SK-N-SH (cell line): ENCODE measurements around the gene CD300LG. TPM values are rescaled to one million over a fixed set of nuclear protein-coding genes. Genes with fewer than 3 reads are reported as not detected.

Source experiments
- CTCF ChIA-PET: fragments of 300-600, 350-600 bp; formaldehyde crosslinking; extraction: SDS; loops from one replicate; lab custom pipeline; 2021; lab: Yijun Ruan, JAX
- POLR2A ChIA-PET: fragments of 350-600 bp; sonication (Branson Sonifier 250); formaldehyde crosslinking; extraction: SDS; loops from one replicate; lab custom pipeline; 2020; ENCODE audit warnings: antibody characterized with exemption, inconsistent platforms; lab: Yijun Ruan, JAX
- DNase-seq: peaks from one replicate; pipeline ENCODE4 v3.0.0; 2012
- H2AFZ ChIP-seq: fragments of 200-600 bp; sonication (generic); 2 replicates; pipeline ENCODE4 v1.8.1; 2016; ENCODE audit warnings: antibody characterized with exemption, mild to moderate bottlenecking, low read depth
- H3F3A ChIP-seq: fragments of 200-600 bp; sonication (generic); replicated peaks from 2 replicates; pipeline ENCODE3; 2016; ENCODE audit warnings: antibody characterized with exemption, mild to moderate bottlenecking; ENCODE audit not compliant: insufficient read depth
- H3K27ac ChIP-seq, 2 experiments: fragments of 200-500 bp in 1 of 2; fragments of 200-600 bp in 1 of 2; sonication (Bioruptor generic) in 1 of 2; sonication (generic), shearing (Covaris generic) in 1 of 2; 2 replicates each; pipeline versions ENCODE4 v1.5.1 to v1.6.1; 2014 to 2016; ENCODE audit warnings: low read depth in 2 of 2, inconsistent platforms in 1 of 2, low read length in 1 of 2, mild to moderate bottlenecking in 1 of 2, mixed read lengths in 1 of 2
- H3K27me3 ChIP-seq: fragments of 200-600 bp; sonication (generic), shearing (Covaris generic); 2 replicates; pipeline ENCODE4 v1.6.1; 2016; ENCODE audit warnings: mixed run types; ENCODE audit not compliant: insufficient read depth
- H3K36me3 ChIP-seq, 2 experiments: fragments of 200-500 bp in 1 of 2; fragments of 200-600 bp in 1 of 2; sonication (Bioruptor generic) in 1 of 2; sonication (generic) in 1 of 2; replicated peaks in 1 of 2; 2 replicates each; pipeline versions ENCODE3 to v1.5.1; 2014 to 2016; ENCODE audit warnings: low read length in 1 of 2, mild to moderate bottlenecking in 1 of 2; ENCODE audit not compliant: insufficient read depth in 2 of 2, control insufficient read depth in 1 of 2
- H3K4me1 ChIP-seq, 2 experiments: fragments of 200-500 bp in 1 of 2; fragments of 200-600 bp in 1 of 2; sonication (Bioruptor generic) in 1 of 2; sonication (generic), shearing (Covaris generic) in 1 of 2; 2 replicates each; pipeline versions ENCODE4 v1.5.1 to v1.6.1; 2014 to 2016; ENCODE audit warnings: low read depth in 1 of 2, low read length in 1 of 2, mixed run types in 1 of 2; ENCODE audit not compliant: insufficient read depth in 2 of 2, control insufficient read depth in 1 of 2
- H3K4me2 ChIP-seq: fragments of 200-600 bp; sonication (generic), shearing (Covaris generic); 2 replicates; pipeline ENCODE4 v1.6.1; 2017; ENCODE audit warnings: mixed run types
- H3K4me3 ChIP-seq, 2 experiments: fragments of 200-500 bp in 1 of 2; fragments of 200-600 bp in 1 of 2; sonication (Bioruptor generic) in 1 of 2; sonication (generic), shearing (Covaris generic) in 1 of 2; 2 replicates each; pipeline versions ENCODE4 v1.5.1 to v1.8.1; 2014 to 2016; ENCODE audit warnings: low read depth in 2 of 2, inconsistent platforms in 1 of 2, low read length in 1 of 2, mild to moderate bottlenecking in 1 of 2, mixed read lengths in 1 of 2, moderate library complexity in 1 of 2
- H3K79me2 ChIP-seq: fragments of 200-600 bp; sonication (generic); 2 replicates; pipeline ENCODE4 v1.8.1; 2017; ENCODE audit warnings: mild to moderate bottlenecking; ENCODE audit not compliant: insufficient read depth
- H3K9ac ChIP-seq: fragments of 200-600 bp; sonication (generic); 2 replicates; pipeline ENCODE4 v1.6.1; 2017; ENCODE audit warnings: mixed run types
- H3K9me2 ChIP-seq: fragments of 200-600 bp; sonication (generic); 2 replicates; pipeline ENCODE4 v1.6.1; 2017; ENCODE audit warnings: mixed run types
- H3K9me3 ChIP-seq: fragments of 200-600 bp; sonication (generic); 2 replicates; pipeline ENCODE4 v1.6.1; 2017; ENCODE audit warnings: mixed run types, mild to moderate bottlenecking, moderate library complexity
- H4K20me1 ChIP-seq: fragments of 200-600 bp; sonication (generic); 2 replicates; pipeline ENCODE4 v1.6.1; 2017; ENCODE audit warnings: mild to moderate bottlenecking, mixed run types; ENCODE audit not compliant: insufficient read depth
- CHD2 ChIP-seq: fragments of 150-350 bp; IDR thresholded peaks from 2 replicates; pipeline ENCODE4 v1.6.1; 2018; ENCODE audit warnings: low read length; ENCODE audit not compliant: partially characterized antibody
- EP300 ChIP-seq, 2 experiments: IDR thresholded peaks; 2 replicates each; pipeline versions ENCODE4 v1.4.0 to v1.6.1; 2012; ENCODE audit warnings: borderline replicate concordance in 1 of 2, low read depth in 1 of 2, low read length in 1 of 2
- EZH2phosphoT487 ChIP-seq: fragments of 200-600 bp; sonication (generic); IDR thresholded peaks from 2 replicates; pipeline ENCODE4 v1.6.1; 2017; ENCODE audit warnings: low read depth, mixed run types, mild to moderate bottlenecking, antibody characterized with exemption, moderate library complexity, borderline replicate concordance
- FOXM1 ChIP-seq: IDR thresholded peaks from 2 replicates; pipeline ENCODE4 v1.4.0; 2012; ENCODE audit warnings: low read depth, mild to moderate bottlenecking
- GABPA ChIP-seq: IDR thresholded peaks from 2 replicates; pipeline ENCODE4 v1.4.0; 2012; ENCODE audit warnings: low read depth, mild to moderate bottlenecking
- GATA2 ChIP-seq: sonication (generic); formaldehyde crosslinking; IDR thresholded peaks from 2 replicates; pipeline ENCODE4 v1.5.0; 2020; ENCODE audit warnings: mild to moderate bottlenecking, missing genetic modification reagents
- MAX ChIP-seq: IDR thresholded peaks from 2 replicates; pipeline ENCODE4 v1.4.0; 2012; ENCODE audit warnings: low read depth
- MEF2A ChIP-seq: IDR thresholded peaks from 2 replicates; pipeline ENCODE4 v1.4.0; 2012; ENCODE audit warnings: low read depth, borderline replicate concordance
- MXI1 ChIP-seq: IDR thresholded peaks from 2 replicates; pipeline ENCODE4 v1.6.1; 2012; ENCODE audit warnings: mild to moderate bottlenecking, low read depth, low read length, improper control_type of control experiment
- POLR2AphosphoS5 ChIP-seq: IDR thresholded peaks from 2 replicates; pipeline ENCODE4 v1.6.1; 2012; ENCODE audit warnings: low read depth, low read length
- RCOR1 ChIP-seq: fragments of 150-350 bp; IDR thresholded peaks from 2 replicates; pipeline ENCODE4 v1.6.1; 2017; ENCODE audit warnings: antibody characterized with exemption, low read length
- REST ChIP-seq: IDR thresholded peaks from 2 replicates; pipeline ENCODE4 v1.6.1; 2012; ENCODE audit warnings: mild to moderate bottlenecking, low read depth, low read length, moderate library complexity
- RFX5 ChIP-seq: IDR thresholded peaks from 2 replicates; pipeline ENCODE4 v1.6.1; 2012; ENCODE audit warnings: mild to moderate bottlenecking, improper control_type of control experiment, low read length
- RXRA ChIP-seq: IDR thresholded peaks from 2 replicates; pipeline ENCODE4 v1.4.0; 2012; ENCODE audit warnings: low read depth, mild to moderate bottlenecking, borderline replicate concordance
- USF1 ChIP-seq: IDR thresholded peaks from 2 replicates; pipeline ENCODE4 v1.4.0; 2012; ENCODE audit warnings: low read depth, borderline replicate concordance
- YY1 ChIP-seq: IDR thresholded peaks from 2 replicates; pipeline ENCODE4 v1.4.0; 2012; ENCODE audit warnings: low read depth, mild to moderate bottlenecking
- ZBTB33 ChIP-seq: IDR thresholded peaks from 2 replicates; pipeline ENCODE4 v1.4.0; 2012; ENCODE audit warnings: low read depth, borderline replicate concordance
- WGBS: methylation state at CpG from one replicate; pipeline ENCODE4 v1.1.6; 2017; ENCODE audit warnings: low lambda C conversion rate; 5-methylcytosine and 5-hydroxymethylcytosine counted together
- polyA plus RNA-seq, 3 experiments: library from polyadenylated mRNA; depleted of rRNA; stranded (reverse); fragments of >200 nt; gene quantifications; 2 replicates each; pipeline ENCODE4 v1.2.3, GENCODE V29; 2012

The CD300LG gene
- polyA plus RNA-seq, 1 of the 3 experiments (the other 2 are of a cell fraction) = not detected

- no peaks in the 10 kb centered on the region for H3K9me3 ChIP-seq
- H3K9me2 ChIP-seq = no peaks in the 10 kb centered on the region
- no peak overlapping the region for H3K9ac ChIP-seq
- H3K36me3 ChIP-seq = peaks cover 5 to 46% of the 10 kb centered on the region in 2 experiments
- no peak for DNase-seq
- peaks cover 20% of the 10 kb centered on the region for H3F3A ChIP-seq
- POLR2A ChIA-PET = no interaction called here
- CTCF ChIA-PET = no interaction called here
- no peaks in the 10 kb centered on the region for H3K79me2 ChIP-seq
- H3K27ac ChIP-seq = no peak overlapping the region
- no peak overlapping the region for H2AFZ ChIP-seq
- H3K4me3 ChIP-seq = no peak overlapping the region
- no peak overlapping the region for H3K4me2 ChIP-seq
- H3K27me3 ChIP-seq = no peaks in the 10 kb centered on the region
- 96% methylated on average over 4 of the region's 4 CpGs for WGBS
- no peak for TF ChIP-seq MAX
- no peak for TF ChIP-seq RXRA
- TF ChIP-seq MEF2A = no peak
- no peak for TF ChIP-seq RFX5
- TF ChIP-seq USF1 = no peak
- no peak for TF ChIP-seq GATA2
- no peak for TF ChIP-seq ZBTB33
- TF ChIP-seq REST = no peak
- TF ChIP-seq CHD2 = no peak
- TF ChIP-seq EZH2phosphoT487 = no peak
- no peak for TF ChIP-seq POLR2AphosphoS5
- no peak for TF ChIP-seq EP300 (IDR thresholded peaks at IDR 0.05; ENCODE audit: borderline replicate concordance in 1 of 2, low read depth in 1 of 2, low read length in 1 of 2)
- TF ChIP-seq YY1 = no peak
- TF ChIP-seq FOXM1 = no peak
- no peak for TF ChIP-seq MXI1
- TF ChIP-seq RCOR1 = no peak
- no peak for TF ChIP-seq GABPA
- no peaks in the 10 kb centered on the region for H3K4me1 ChIP-seq
- H4K20me1 ChIP-seq = no peaks in the 10 kb centered on the region
Observed at GRCh38 chr17:43808076-43808475, 38.9 kb upstream of the CD300LG start.
